ENCODE measurements around the gene RASSF3.
"Not testable (repeated sequence)": the region's sequence is repeated elsewhere in the genome, so short reads cannot be mapped to it uniquely, and the experiment has no call there.

The RASSF3 gene

GRCh38 chr12:64690236-64690635 is 79.9 kb downstream of the RASSF3 start:
- not testable (repeated sequence) for DNase-seq (ENCODE audit: low read depth in 2 of 2)

GRCh38 chr12:64691227-64691794 is 81.0 kb downstream of the RASSF3 start:
- no peak for DNase-seq (ENCODE audit: low read depth in 2 of 2)

GRCh38 chr12:64691795-64692583 is 81.7 kb downstream of the RASSF3 start:
- DNase-seq (ENCODE audit: low read depth in 2 of 2), result no peak

GRCh38 chr12:64694130-64695040 is 84.1 kb downstream of the RASSF3 start:
- no peak for DNase-seq (ENCODE audit: low read depth in 2 of 2)

GRCh38 chr12:64695550-64695949 is 85.3 kb downstream of the RASSF3 start:
- DNase-seq (ENCODE audit: low read depth in 2 of 2), result no peak

GRCh38 chr12:64696080-64696741 is 85.9 kb downstream of the RASSF3 start:
- DNase-seq (ENCODE audit: low read depth in 2 of 2), result no peak

- DNase-seq (ENCODE audit: low read depth in 2 of 2), result no peak
Measured at GRCh38 chr12:64699504-64700115, 89.3 kb downstream of the RASSF3 start.

- no peak for DNase-seq (ENCODE audit: low read depth in 2 of 2)
Measured at GRCh38 chr12:64700532-64700931, 90.2 kb downstream of the RASSF3 start.

GRCh38 chr12:64701283-64701682 is 91.0 kb downstream of the RASSF3 start:
- DNase-seq (ENCODE audit: low read depth in 2 of 2), result no peak

- no peak for DNase-seq (ENCODE audit: low read depth in 2 of 2)
Measured at GRCh38 chr12:64706306-64706705, 96.0 kb downstream of the RASSF3 start.

GRCh38 chr12:64706857-64707256 is 96.6 kb downstream of the RASSF3 start:
- no peak for DNase-seq (ENCODE audit: low read depth in 2 of 2)

GRCh38 chr12:64707362-64707761 is 97.1 kb downstream of the RASSF3 start:
- no peak for DNase-seq (ENCODE audit: low read depth in 2 of 2)

GRCh38 chr12:64707926-64708325 is 97.6 kb downstream of the RASSF3 start:
- DNase-seq (ENCODE audit: low read depth in 2 of 2), result no peak

- no peak for DNase-seq (ENCODE audit: low read depth in 2 of 2)
Measured at GRCh38 chr12:64709429-64709828, 99.1 kb downstream of the RASSF3 start.

GRCh38 chr12:64713376-64713775 is 103.1 kb downstream of the RASSF3 start:
- DNase-seq (ENCODE audit: low read depth in 2 of 2), result no peak

- DNase-seq (ENCODE audit: low read depth in 2 of 2), result peak in 1 of 2 donors; percentile 13
Measured at GRCh38 chr12:64714551-64714968, 104.3 kb downstream of the RASSF3 start.

- DNase-seq (ENCODE audit: low read depth in 2 of 2), result no peak
Measured at GRCh38 chr12:64716371-64716770, 106.1 kb downstream of the RASSF3 start.

GRCh38 chr12:64716839-64717455 is 106.7 kb downstream of the RASSF3 start:
- DNase-seq (ENCODE audit: low read depth in 2 of 2), result no peak

- no peak for DNase-seq (ENCODE audit: low read depth in 2 of 2)
Measured at GRCh38 chr12:64718649-64719048, 108.4 kb downstream of the RASSF3 start.

- no peak for DNase-seq (ENCODE audit: low read depth in 2 of 2)
Measured at GRCh38 chr12:64720884-64721283, 110.6 kb downstream of the RASSF3 start.

GRCh38 chr12:64722835-64723234 is 112.5 kb downstream of the RASSF3 start:
- DNase-seq (ENCODE audit: low read depth in 2 of 2), result no peak
